HL-60 (cell line): ENCODE data around the gene STAM.

Experiments
- GABPA ChIP-seq: IDR thresholded peaks from 2 replicates; pipeline ENCODE4 v1.6.1; 2012; ENCODE audit warnings: low read depth
- REST ChIP-seq: IDR thresholded peaks from 2 replicates; pipeline ENCODE4 v1.6.1; 2012; ENCODE audit warnings: low read depth; ENCODE audit not compliant: insufficient replicate concordance
- TF ChIP-seq, protein P1 (sequence below): IDR thresholded peaks from one replicate; pipeline ENCODE4 v1.5.1; 2011; ENCODE audit warnings: low read length, control low read depth, inconsistent platforms; ENCODE audit not compliant: insufficient read depth

- TF ChIP-seq REST (no peak), GABPA (no peak)
- TF ChIP-seq, protein P1, sequence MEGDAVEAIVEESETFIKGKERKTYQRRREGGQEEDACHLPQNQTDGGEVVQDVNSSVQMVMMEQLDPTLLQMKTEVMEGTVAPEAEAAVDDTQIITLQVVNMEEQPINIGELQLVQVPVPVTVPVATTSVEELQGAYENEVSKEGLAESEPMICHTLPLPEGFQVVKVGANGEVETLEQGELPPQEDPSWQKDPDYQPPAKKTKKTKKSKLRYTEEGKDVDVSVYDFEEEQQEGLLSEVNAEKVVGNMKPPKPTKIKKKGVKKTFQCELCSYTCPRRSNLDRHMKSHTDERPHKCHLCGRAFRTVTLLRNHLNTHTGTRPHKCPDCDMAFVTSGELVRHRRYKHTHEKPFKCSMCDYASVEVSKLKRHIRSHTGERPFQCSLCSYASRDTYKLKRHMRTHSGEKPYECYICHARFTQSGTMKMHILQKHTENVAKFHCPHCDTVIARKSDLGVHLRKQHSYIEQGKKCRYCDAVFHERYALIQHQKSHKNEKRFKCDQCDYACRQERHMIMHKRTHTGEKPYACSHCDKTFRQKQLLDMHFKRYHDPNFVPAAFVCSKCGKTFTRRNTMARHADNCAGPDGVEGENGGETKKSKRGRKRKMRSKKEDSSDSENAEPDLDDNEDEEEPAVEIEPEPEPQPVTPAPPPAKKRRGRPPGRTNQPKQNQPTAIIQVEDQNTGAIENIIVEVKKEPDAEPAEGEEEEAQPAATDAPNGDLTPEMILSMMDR = no peak
Measured at GRCh38 chr10:17673471-17674061, 29.6 kb downstream of the STAM start.
